ENCODE measurements around the gene TOMM7. TPM values are rescaled to one million over a fixed set of nuclear protein-coding genes. Genes with fewer than 3 reads are reported as not detected.
"Not testable (repeated sequence)": the region's sequence is repeated elsewhere in the genome, so short reads cannot be mapped to it uniquely, and the experiment has no call there.

TOMM7 gene
- total RNA-seq, 1 donor from 2014 or later = 162 TPM

DNA sequence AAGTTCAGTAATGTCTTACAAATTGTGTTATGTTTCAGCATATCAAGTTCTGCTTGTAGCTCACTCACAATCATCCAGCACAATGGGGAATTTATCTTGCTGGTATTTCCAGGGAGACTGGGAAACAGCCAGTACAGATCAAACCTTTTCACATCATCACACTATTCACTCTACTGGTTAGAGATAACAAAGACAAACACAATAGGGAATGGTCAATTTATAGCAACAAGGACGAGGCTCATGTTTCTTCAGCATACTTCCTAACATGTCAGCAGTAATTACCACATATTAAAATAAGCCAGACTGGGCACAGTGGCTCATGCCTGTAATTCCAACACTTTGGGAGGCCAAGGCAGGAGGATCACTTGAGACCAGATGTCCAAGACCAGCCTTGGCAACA, 38.3 kb downstream of the TOMM7 start:
- no peak for DNase-seq (ENCODE audit: low read depth, low spot score)

DNA sequence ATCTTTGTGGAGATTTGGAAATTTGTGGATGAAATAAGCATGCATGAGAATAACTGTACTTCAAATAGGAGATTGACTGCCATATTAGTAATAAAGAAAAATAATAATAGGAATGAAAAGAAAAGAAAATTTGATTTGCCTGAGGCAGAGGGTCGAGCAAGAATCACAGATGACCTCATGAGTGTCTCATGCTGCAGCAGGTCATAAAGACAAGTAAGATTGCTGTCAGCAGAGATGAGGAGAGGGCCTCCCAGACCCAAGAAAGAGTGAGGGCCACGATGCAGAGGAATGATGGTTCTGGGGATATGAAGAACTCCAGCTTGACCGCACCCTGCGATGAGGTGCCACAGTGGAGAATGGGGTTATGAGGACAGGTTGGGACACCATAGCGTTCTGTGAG, 39.2 kb downstream of the TOMM7 start:
- no peak for DNase-seq (ENCODE audit: low read depth, low spot score)

DNA sequence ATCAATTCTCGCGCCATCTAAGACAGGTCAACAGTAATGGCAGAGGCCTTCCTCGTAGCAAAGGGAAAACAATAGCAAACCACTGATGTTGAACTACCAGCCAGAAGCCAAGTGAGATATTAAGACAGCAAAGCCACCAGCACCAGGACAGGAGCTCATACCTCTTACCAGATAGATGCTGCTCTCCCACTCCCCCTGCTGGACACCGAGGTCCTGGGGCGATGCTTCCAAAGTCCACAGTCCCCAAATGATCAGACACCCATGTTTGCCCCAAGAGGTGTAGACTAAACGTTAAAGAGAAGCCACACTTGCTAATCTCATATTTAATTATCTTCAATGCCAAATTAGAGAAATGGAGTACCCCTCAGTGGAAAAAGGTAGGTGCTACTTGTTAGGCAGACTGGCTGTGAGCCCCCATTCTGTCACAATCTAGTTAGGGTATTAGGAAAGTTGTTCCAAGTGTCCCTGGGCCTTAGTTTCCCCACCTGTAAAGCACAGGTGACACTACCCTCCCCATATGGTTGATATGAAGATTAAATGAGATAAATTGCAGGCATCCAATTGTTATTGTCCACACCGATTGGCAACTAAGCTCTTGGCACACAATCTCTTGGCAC, 39.9 kb downstream of the TOMM7 start:
- peak; percentile 22 for DNase-seq (ENCODE audit: low read depth, low spot score)

DNA sequence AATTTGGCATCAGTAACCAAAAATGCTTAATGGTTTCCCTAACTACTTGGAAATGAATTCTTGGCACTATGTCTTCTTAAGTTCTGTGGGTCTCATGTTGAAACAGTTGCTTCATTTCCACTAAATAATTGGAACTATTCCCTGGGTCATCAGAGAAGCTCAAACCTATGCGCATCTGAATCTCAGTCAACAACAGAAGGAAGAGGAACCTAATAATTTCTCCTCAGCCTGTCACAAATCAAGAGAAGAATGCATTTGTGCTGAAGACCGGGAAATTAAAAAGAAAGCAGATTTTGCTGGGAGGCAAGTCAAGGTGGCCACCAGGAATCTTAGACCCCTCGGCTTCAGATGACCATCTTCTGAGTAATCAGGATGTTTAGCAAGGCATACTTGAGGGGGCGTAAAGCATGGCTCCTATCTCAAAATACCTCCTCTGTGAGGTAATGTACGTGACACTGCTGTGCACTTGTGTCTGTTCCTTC, 41.4 kb downstream of the TOMM7 start:
- DNase-seq (ENCODE audit: low read depth, low spot score) = no peak

DNA sequence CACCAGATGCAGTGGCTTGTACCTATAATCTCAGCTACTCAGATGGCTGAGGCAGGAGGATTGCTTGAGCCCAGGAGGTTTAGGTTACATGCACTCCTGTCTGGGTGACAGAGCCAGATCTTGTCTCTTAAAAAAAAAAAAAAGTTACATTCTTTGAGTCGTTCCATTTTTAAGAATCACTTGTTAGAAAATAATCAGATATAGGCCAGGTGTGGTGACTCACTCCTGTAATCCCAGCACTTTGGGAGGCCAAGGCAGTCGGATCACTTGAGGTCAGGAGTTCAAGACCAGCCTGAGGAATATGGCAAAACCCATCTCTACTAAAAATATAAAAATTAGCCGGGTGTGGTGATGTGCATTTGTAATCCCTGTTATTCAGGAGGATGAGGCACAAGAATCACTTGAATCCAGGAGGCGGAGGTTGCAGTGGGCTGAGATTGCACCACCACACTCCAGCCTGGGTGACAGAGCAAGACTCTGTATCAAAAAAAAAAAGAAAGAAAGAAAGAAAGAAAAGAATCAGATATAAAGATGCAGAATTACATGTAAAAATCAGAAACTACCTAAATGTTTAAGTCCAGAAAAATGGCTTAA, 42.8 kb downstream of the TOMM7 start:
- DNase-seq (ENCODE audit: low read depth, low spot score) = not testable (repeated sequence)

DNA sequence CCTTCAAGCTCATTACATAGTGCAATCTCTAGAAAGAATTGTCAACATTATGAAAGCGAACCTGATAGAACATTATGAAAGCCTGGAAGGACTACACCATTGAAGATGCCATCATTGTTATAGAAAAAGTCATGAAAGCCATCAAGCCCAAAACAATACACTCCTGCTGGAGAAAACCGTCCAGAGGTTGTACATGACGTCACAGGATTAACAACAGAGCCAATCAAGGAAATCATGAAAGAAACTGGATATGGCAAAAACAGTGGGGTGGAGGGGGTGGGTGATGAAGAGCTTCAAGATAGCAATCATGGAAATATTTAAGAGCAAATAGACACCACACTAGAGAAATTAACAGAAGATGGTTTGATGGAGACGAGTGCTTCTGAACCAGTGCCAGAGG, 45.7 kb downstream of the TOMM7 start:
- no peak for DNase-seq (ENCODE audit: low read depth, low spot score)

DNA sequence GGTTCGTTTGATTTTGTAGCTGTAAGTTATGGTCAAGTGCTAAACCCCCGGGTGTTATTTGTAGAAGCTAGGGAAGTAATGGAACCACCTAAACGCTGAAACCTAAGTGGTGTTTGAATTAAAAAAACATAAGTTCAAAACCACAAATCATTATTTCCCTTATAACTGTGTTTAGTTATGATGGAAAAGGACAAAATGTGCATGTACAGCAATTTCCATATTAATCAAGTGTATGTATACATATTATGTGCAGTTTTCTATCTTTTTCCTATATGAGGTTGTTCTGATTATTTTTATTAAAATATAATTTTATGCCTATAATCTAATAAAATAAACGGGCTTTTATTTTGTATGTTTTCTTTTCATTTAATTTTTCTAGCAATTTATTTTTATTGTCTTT, 49.8 kb downstream of the TOMM7 start:
- DNase-seq (ENCODE audit: low read depth, low spot score) = no peak

DNA sequence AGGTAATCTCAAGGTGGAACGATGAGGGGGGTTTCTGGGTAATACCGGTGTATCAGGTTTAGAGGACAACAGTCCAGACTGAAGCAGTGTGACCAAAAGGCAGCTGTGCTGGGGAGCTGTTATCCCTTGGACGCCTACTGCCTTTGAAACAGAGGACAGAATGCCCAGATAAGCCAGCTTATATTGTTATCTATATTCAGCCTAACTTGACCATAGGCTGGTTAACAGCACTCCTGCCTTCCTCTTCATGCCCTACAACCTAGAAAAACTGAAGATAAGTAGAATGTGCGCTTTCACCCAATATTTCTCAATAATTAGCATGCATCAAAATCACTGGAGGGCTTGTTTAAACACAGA, 50.8 kb downstream of the TOMM7 start:
- DNase-seq (ENCODE audit: low read depth, low spot score) = no peak

DNA sequence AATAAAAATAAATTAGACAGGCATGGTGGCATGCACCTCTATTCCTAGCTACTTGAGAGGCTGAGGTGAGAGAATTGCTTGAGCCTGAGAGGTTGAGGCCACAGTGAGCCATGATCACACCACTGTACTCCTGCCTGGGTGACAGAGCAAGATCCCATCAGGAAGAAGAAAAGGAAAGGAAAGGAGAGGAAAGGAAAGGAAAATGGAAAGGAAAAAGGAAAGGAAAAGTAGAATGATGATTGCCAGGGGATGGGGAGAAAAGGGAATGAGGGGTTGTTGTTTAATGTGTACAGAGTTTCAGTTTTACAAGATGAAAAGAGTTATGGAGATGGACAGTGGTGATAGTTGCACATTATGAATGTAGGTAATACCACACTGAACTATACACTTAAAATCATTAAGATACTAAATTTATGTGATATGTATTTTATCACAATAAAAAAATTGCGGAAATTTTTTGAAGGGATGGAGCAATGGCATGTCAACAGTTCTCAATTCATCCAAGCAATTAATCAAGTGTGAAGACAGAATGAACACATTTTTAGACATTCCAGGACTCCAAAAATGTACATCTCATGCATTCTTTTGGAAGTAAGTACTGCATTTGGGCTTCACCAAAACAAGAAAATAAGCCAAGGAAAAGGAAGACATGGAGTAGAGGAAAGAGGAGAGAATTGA, 51.3 kb downstream of the TOMM7 start:
- DNase-seq (ENCODE audit: low read depth, low spot score) = no peak

DNA sequence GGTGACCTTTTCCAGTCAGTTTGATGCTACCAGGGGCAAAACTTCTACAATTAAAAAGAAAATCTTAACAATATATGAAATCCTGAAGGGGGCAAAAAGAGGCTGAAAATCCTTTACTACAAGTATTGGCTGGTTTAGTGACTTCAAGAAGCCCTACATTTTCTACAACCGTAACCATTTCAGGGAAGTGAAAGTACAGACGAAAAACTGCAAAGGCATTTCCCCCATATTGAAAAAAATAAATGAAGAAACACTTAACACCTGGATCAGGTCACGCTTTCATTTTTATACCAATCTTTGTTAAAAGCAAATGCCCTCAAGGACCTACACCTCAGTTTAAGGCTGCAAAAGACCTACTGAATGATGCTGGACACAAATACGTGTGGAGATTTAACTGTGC, 57.0 kb downstream of the TOMM7 start:
- no peak for DNase-seq (ENCODE audit: low read depth, low spot score)

Other genes starting within 250 kb of the TOMM7 start
- gene IL6, start 95.6 kb downstream of the TOMM7 start, total RNA-seq = 8.2 and 16.3 TPM in 2 replicates
- 58.8 and 106 TPM in 2 replicates for gene HYCC1, start 191.3 kb upstream of the TOMM7 start, total RNA-seq